NOMO-1 treated with DMSO at 0.1 percent for 48 hours (cell line): ENCODE measurements around the gene CCDC175.

Experiments
- DNase-seq: peaks from one replicate; lab custom pipeline; 2025; ENCODE audit not compliant: unreplicated experiment; lab: John Stamatoyannopoulos, UW

The CCDC175 gene

DNA sequence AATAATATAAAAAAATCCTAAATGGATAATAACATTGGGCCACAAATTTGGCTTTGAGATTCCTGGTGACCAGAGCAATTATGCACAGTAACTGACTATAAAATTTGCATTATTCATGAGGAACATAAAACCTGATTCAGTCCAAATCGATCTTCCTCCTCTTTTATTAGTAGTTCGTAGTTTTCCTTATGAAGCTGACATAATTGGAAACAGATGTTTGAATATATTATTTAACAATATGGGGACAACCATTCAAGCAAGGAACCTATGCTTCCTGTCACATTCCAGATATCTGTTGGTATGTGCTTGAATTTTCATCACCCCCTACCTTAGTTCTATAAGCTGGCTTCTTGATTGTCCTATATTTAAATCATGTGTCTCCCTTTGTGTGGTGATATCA, 34.9 kb downstream of the CCDC175 start:
- DNase-seq: no peak

DNA sequence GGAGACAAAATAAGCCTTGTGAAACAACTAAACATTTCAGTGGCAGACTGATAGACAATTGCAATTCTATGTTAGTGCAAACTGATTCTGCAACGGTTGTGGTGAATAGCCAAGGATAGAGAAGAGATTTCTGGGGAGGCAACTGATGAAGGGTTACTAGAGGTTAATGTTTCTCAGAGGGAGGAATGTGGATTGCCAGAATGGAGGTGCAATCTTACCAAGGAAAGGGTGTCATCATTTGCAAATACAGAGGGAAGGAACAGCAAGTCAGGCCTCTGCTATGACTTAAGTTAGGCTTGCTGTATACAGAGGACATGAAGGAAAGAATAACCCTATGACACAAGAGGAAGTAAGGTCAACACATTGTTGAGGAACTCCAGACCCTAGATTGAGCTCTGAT, 35.8 kb downstream of the CCDC175 start:
- peak; percentile 41 for DNase-seq

DNA sequence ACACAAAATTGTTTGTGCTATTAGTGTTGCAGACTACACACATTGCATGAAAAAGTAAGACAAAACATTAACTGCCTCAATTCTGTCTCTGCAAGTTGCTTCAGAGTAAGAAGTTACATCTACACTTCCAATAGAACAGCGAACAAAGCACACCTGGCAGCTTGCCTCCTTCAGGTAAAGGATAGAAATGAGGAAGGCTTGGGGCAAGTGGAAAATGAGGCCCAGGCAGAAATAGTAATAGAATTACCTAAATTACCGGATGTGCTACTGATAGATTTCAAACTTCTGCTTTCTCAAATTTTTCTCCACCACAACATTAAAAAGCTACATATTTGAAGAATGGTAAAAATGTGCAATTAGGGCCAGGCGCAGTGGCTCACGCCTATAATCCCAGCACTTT, 37.7 kb downstream of the CCDC175 start:
- DNase-seq: peak; percentile 80

DNA sequence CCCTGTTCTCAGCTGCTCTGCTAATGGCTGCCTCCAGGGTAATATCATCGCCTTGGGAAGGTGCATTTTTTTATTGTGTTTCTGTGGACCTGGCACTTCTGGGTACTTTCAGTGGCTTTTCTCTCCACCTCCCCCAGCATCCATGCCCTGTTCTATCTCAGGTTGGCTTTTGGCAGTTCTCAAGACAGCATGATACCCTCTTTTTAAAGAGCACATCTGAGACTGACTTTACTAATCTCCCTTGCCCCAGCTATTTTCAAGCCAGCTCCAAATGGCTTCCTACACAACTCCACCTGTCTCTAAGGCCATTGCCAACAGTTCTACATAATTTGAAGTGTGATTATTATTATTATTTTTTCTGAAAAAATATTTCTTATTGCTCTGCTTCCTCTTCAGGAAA, 39.1 kb downstream of the CCDC175 start:
- no peak for DNase-seq

DNA sequence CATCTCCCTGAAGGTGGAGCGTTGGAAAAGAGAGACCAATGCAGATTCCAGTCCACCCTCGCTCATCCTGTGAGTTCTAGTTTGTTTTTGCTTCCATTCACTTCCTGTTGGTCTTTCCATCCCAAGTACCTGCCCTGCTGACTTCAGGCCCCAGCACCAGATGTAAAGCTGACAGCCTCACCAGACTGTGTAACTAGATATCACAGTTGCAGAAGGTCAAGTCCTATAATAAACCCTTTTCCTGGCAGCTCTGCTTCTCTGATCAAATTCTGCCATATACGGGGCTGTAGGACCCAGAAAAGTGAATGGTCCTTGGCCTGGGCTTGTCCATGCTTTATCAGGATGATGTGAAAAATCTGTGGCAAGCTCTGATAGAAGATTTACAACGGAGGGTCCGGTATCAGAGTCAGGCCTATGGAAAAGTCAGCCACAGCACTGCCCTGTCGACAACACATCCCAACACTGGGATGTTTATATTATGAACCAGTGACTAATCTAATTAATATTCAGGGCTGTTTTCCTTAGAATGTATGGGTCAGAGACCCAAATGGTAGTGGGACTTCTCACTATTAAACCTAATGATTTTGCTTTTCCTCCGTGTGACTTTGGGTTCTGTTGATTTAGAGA, 42.1 kb downstream of the CCDC175 start:
- DNase-seq: no peak

DNA sequence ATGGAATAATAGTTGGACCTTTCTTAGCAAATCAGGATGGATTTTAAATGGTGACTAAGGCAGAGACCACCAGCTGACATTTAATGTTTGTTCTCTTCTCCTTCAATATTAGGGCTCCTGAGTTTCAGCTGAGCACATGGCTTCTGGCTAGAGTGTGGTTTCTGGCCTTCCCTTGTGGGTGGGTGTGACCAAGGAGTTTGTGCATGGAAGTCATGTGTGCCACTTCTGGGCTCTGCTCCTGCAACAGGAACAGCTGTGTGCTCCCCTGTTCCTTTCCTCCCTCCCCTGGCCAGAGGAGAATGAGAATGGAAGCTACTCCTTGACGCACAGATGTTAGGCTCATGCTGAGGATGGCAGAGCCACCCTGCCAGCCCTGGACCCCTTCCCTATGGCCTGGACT, 44.2 kb downstream of the CCDC175 start:
- no peak for DNase-seq

DNA sequence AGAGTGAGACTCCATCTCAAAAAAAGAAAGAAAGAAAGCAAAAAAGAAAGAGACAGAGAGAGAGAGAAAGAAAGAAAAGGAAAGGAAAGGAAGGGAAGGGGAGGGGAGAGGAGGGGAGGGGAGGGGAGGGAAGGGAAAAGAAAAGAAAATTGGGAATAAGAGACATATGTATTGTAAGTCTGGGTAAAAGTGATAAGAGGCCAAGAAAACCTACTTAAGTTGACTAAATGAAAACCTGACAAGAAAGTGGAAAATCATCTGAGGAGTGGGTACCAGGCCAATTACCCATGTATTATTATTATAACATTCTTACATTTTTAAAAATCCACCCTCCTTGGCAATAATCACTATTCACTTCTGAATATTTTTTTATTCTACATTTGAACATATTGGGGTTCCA, 46.3 kb downstream of the CCDC175 start:
- no peak for DNase-seq

DNA sequence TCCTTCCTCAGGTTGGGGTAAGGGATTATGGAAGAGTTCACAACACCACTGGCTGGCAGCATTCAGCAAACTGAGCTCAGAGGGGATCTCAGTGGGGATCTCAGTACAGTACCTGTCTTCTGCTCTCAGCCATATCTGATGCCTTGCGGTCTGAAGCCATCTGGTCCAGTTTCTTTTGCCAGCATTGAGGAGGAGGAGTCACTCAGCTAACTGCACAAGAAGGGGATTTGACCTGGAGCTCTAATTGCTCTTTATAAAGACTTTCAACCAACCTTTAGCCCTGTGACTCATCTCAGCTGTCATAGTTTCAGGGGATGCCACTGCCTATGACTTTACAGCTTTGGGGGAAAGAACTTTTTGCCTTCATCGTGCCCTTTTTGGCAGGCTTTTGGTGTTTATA, 47.4 kb downstream of the CCDC175 start:
- no peak for DNase-seq

DNA sequence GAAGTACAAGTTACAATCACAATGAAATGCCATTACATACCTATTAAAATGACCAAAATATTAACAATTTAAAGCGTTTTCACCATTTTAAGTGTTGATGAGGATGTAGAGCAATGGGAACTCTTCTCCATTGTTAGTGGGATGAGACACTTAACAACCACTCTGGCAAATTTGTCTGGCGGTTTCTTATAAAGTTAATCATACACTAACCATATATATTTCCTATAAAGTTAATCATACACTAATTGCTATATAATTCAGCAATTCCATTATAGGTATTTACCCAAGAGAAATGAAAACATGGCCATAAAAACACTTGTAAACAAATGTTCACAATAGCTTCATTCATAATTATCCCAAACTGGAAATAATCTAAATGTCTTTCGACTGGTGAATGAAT, 56.4 kb downstream of the CCDC175 start:
- DNase-seq: no peak

DNA sequence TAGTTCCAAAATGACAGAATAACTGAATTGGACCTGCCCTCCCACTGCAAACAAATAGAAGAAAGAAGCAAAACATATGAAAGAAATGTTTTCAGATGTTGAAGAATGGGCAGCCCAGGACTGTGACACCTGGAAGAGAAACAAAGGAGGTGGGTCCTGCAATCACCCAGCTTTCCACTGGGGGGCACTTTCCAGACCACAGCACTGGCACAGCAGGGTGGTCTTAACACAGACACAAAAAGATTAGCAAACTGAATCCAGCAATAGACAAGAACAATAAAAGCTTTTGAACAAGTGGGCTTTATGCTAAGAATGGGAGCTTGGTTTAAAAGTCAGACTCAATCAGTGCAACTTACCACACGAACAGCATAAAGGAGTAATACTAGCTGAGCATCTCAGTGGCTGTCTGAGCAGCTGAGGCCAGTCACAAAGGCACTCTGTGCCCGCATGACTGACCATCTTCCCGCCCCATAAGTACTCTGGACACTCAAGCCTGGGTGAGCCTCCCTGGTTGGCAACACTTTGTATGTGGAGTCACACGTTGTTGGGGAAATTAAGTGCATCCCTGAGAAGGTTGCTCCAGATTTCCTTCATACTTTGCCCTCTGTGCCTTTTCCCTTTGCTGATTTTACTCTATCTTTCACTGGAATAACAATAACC, 64.6 kb downstream of the CCDC175 start:
- DNase-seq: no peak

DNA sequence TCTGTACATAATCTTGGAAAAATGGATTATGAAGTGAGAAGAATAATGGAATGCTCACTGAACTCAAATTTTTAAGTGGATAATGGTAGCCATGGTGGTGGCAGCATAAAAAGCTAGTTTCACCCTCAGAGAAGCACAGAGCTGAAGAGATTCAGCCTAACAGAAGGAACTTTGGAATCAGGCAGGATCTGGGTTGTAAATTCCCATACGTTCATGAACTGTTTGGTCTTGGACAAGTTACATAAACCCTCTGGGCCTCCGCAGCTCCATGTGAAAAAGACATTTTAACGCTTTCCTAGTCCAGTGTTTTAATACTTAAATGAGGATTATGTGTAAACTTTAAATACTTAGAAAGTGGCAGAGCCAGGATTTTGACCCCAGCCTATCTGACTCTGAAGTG, 65.6 kb downstream of the CCDC175 start:
- DNase-seq: no peak

DNA sequence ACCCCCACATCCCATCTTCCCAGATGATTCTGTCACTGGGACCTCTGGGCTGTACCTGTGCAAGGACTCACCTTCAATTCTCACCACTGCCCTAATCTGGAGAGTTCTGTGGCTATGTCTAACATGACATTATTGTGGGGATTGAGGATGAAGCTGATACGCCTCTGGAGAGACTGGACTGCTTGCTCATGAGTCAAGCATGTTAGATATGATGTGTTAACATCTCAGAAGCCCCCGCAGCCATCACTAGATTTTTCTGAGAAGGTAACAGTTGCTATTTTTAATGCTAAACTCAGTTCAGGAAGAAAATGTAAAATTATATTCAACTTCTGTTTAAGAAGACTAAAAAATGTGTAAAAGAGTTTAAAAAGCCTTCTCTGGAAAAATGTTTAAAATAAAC, 66.6 kb downstream of the CCDC175 start:
- DNase-seq: no peak

DNA sequence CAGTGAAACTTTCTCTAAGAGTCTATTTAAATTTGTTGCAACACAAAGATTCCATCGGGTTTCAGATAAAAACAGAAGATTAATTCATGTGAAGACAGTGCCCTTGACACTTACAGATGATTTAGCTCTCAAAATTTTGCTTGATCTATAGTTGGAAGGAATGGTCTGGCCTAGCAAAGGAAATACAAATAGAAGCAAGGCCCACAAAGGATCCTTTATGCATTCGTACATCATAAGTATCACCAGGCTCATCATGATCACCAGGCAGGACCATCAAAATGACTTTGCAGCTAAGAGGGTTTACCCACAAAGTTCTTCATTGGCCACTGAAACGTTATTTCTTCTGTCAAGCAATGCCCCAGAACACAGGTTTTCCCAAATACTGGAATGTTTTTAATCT, 67.5 kb downstream of the CCDC175 start:
- DNase-seq: no peak

DNA sequence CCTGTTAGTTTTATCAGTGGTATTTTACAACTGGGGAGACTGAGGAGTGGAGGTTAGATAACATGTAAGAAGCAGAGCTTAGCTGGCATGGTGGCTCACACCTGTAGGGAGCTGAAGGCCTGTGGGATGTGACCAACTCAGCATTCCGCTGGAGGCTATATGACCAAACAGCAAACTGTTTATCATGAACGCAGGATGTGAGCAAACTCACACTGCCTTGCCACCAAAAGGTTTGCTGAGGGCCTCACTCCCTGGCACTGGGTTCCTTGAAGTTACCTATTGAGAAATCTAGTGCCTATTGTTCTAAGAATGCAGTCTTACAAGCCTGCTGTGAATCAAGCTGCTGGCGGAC, 68.9 kb downstream of the CCDC175 start:
- DNase-seq: no peak

DNA sequence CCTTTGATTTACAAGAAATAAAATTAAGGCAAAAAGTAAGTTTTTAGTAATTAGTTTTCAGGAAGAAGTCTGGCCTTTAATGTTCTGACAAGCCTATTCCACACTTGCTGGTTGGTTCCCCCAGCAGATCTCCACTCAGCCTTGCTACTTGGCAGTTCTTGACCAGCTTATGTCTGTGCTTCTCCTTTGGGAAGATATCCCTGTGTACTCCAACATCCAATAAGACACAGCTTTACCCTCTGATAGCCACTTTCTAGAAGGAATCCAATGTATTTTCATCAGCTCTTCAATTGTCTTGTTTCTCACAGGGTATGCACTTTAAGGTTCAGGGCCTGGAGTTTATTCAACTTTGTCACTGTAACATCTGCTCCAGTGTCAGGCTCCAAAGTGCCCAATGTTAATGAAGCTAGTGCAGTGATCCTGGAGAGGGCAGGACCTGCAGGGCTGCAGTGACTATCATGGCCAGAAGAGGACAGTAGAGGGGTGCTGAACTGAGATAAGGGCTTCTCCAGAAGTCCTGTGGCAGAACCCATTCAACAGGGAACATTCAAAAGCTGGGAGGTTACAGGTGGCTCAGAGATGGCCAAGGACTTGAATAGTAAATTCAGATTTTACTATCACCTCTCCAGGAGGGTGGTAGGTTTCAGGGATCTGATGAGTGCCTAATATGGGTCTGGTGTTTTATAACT, 69.4 kb downstream of the CCDC175 start:
- peak; percentile 44 for DNase-seq

DNA sequence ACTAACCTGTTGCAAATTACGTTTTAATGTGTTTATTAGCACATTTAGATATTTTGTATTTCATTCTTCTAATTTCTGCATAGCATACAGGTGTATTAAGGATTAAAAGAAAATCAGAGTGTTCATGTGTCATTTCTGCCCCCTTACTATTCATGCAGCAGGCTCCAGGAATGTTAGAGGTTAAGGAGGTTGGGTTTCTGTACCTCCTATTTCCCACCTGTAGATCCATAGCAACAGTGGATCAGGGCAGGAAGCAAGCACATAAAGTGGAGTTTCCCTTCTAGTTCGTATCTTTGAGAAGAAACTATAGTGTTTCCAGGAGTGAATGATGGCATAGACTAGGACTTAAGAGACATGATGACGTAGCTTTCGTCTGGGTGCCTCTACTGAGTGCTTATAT, 73.4 kb downstream of the CCDC175 start:
- no peak for DNase-seq

DNA sequence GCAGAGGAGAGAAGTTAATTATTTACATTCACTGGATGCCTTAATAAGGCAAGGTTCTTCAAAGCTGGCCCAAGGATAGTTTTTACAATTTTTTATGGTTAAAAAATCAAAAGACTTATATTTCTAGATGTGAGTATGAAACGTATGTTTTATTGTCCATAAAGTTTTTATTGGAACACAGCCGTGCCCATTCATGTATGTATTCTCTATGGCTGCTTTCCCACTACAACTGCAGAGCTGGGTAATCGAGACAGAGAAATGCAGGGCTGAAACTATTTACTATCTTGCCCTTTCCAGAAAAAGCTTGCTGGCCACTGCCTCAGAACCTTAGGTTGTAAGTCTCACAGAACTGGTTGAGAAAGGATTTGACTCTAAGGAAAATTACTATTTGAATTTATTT, 75.9 kb downstream of the CCDC175 start:
- no peak for DNase-seq

DNA sequence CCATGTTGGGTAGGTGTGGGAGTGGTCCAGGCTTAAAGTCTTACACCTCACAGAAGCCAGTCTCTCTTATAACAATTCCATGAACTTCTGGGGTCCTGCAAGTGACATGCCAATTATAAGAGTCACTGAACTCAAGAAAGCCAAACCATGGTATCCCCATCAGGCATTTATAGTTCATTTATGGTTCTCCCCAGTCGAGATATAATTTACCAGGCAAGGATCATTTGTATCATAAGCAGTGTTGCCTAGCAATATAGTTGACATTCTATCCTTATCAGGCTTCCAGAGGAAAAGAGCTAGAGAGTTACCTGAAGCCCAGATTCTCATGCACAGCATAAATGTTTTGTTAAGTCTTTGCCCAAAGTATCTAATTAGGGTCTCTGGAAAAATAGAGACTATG, 84.2 kb downstream of the CCDC175 start:
- no peak for DNase-seq

DNA sequence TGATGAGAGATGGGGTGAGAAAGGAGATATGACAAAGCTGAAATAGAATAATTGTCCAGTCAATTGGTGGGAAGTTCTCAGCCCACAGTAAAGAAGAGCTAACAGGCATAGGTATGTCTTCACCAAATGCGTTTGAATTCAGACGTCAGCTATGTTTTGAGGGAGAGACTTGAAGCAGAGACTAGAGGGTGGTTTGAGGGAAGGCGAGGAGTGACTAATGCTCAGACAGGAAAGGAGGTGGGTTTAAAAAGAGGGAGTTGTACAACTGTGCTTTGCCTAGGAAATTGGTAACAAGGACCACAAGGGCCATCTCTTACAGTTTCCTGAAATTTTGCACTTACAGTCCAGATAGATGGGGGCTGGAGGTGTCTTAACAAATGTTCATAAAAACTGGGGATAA, 85.9 kb downstream of the CCDC175 start:
- DNase-seq: no peak

DNA sequence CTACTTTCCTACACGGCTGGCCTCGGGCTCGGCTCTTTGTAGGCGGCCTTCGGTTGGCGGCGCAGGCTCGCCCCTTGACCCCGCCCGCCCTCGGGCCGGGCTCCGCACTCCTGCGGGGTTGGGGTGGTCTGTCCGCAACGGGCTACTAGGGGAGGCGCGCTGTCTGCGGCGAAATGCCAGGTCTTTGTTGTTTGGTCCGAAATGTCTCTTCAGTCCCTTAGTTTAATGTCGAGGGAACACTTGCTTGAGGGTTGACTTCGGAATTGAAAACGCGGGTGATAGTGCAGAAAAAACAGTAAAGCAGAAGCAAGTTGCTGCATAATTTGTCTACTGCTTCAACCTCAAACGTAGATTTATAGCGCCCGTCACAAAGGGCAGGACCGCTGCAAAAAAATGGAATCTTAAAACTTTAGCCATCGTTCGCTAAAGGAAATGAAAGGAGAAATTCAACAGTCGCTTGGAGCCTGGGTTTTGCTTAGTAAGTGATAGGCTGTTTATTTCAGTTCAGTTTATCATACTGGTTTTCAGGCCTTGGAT, 91.9 kb downstream of the CCDC175 start:
- DNase-seq: peak; percentile 78

DNA sequence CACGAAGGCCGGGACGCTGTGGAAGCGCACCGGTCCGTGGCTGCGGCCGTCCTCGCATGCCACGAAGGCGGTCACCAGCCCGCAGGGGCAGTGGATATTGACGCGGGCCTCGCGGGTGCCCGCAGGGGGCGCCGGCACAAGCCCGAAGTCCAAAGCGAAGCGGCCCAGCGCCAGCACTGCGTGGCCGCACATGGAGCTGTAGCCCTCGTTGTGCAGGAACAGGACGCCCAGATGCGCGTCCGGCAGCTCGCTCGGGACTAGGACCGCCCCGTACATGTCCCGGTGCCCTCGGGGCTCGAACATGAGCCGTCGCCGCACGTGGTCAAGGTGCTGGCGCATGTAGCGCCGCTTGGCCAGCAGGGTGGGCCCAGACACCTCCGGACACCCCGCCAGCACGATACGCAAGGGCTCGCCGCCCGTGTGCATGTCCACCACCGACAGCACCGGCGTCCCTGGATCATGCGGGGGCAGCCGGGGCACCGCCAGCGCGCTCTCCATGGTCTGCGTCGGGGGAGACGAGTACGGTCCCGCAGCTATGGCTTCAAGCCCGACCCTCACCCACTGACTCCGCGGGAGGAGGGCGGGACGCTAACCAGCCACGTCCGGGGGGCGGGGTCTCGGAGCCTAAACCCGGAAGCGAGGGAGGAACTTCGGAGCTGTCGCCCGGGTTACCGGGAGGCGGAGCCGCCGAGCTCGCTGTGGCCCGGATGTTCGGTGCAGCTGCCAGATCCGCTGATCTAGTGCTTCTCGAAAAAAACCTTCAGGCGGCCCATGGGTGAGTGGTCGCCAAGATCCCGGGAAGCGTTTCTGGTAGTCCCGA, 92.6 kb downstream of the CCDC175 start, which contains the start of the genes JKAMP and L3HYPDH:
JKAMP (plus strand) TSS at position 699 of the 820 bp plus-strand sequence; CDS start at position 772, 73 bp downstream.
L3HYPDH (minus strand) TSS at position 590 of the 820 bp plus-strand sequence; CDS start at position 498, 92 bp downstream.
- DNase-seq: peak; percentile 89
